ENCODE data around the gene HOXA5.

- TF ChIP-seq CSDC2 (CRISPR knock-in tag; IDR thresholded peaks at IDR 0.05) (no peak), ZFP30 (CRISPR knock-in tag; IDR thresholded peaks at IDR 0.05) (no peak)
These were observed 22.6 kb upstream of the HOXA5 start for GRCh38 chr7:27165996-27166530.
